A673 (cell line): ENCODE measurements around the gene SMOC1. TPM values are rescaled to one million over a fixed set of nuclear protein-coding genes. Genes with fewer than 3 reads are reported as not detected.

Source experiments
- BruUV-seq: library from RNA; stranded (reverse); fragments of 400-500 nt; replicated peaks from 2 replicates; lab custom pipeline; 2021; lab: Mats Ljungman, UMichigan
- CTCF ChIA-PET: fragments of 300-600 bp; sonication (Branson Sonifier 250); formaldehyde crosslinking; loops from one replicate; lab custom pipeline; 2022; ENCODE audit warnings: antibody characterized with exemption; lab: Charles Lee
- POLR2A ChIA-PET: fragments of 300-600 bp; sonication (Branson Sonifier 250); formaldehyde crosslinking; loops from one replicate; lab custom pipeline; 2022; ENCODE audit warnings: antibody characterized with exemption; ENCODE audit not compliant: low non-redundant PET; lab: Charles Lee
- DNase-seq: peaks from one replicate; pipeline ENCODE4 v3.0.0-alpha.2; 2015; ENCODE audit warnings: low spot score
- H3K27ac ChIP-seq: fragments of 200-600 bp; sonication (generic); 2 replicates; pipeline ENCODE4 v1.5.1; 2016; ENCODE audit warnings: mixed run types, low read depth, mild to moderate bottlenecking, mixed read lengths, antibody characterized with exemption, low read length; ENCODE audit not compliant: poor library complexity, severe bottlenecking
- H3K27me3 ChIP-seq: fragments of 200-600 bp; sonication (generic); replicated peaks from 2 replicates; pipeline ENCODE4 v1.6.1; 2017; ENCODE audit warnings: mixed run types, low read depth, mild to moderate bottlenecking, mixed read lengths, antibody characterized with exemption, low read length; ENCODE audit not compliant: insufficient read depth, poor library complexity
- H3K36me3 ChIP-seq: fragments of 200-600 bp; sonication (generic); 2 replicates; pipeline ENCODE4 v1.6.1; 2016; ENCODE audit warnings: mixed run types, mild to moderate bottlenecking, mixed read lengths, antibody characterized with exemption, low read length; ENCODE audit not compliant: insufficient read depth, poor library complexity, severe bottlenecking
- H3K4me1 ChIP-seq: fragments of 200-600 bp; sonication (generic); 2 replicates; pipeline ENCODE4 v1.6.1; 2017; ENCODE audit warnings: mixed run types, mild to moderate bottlenecking, mixed read lengths, antibody characterized with exemption, low read length; ENCODE audit not compliant: insufficient read depth, poor library complexity, severe bottlenecking
- H3K4me3 ChIP-seq: fragments of 200-600 bp; sonication (generic); 2 replicates; pipeline ENCODE4 v1.5.1; 2016; ENCODE audit warnings: low read depth, mixed run types, mild to moderate bottlenecking, mixed read lengths, low read length; ENCODE audit not compliant: poor library complexity, severe bottlenecking
- H3K9me3 ChIP-seq: fragments of 200-600 bp; sonication (generic); 2 replicates; pipeline ENCODE4 v1.6.1; 2016; ENCODE audit warnings: mixed run types, low read depth, mild to moderate bottlenecking, mixed read lengths, antibody characterized with exemption, low read length; ENCODE audit not compliant: poor library complexity, severe bottlenecking
- CTCF ChIP-seq: fragments of 300-800, 200-600 bp; sonication (generic); conservative IDR thresholded peaks from 2 replicates; pipeline ENCODE4 v1.5.1; 2017; ENCODE audit warnings: low read depth, mild to moderate bottlenecking, antibody characterized with exemption, low read length, moderate library complexity, mixed read lengths
- EZH2 ChIP-seq: fragments of 200-600 bp; sonication (generic); IDR thresholded peaks from 2 replicates; pipeline ENCODE4 v1.6.1; 2017; ENCODE audit warnings: borderline replicate concordance, low read depth, mild to moderate bottlenecking, mixed read lengths, antibody characterized with exemption, low read length; ENCODE audit not compliant: poor library complexity, severe bottlenecking
- intact Hi-C: fragments of 100-400 bp; cut with micrococcal nuclease; formaldehyde crosslinking; loops from one replicate; pipeline ENCODE4 v1.10.0; 2022; ENCODE audit not compliant: unreplicated experiment
- total RNA-seq: library from RNA; stranded (reverse); gene quantifications from 2 replicates; pipeline ENCODE4 v1.2.3, GENCODE V29; 2021

SMOC1 gene
- total RNA-seq, 1 experiment from 2014 or later: not detected

- no peaks in the 10 kb centered on the region for H3K4me1 ChIP-seq
- intact Hi-C loops: no loop called here
- H3K27me3 ChIP-seq: peaks cover 3% of the 10 kb centered on the region
- ChIA-PET POLR2A (no interaction called here), CTCF (no interaction called here)
- no peaks in the 10 kb centered on the region for H3K36me3 ChIP-seq
- TF ChIP-seq EZH2: no peak
- no peak for TF ChIP-seq CTCF
- no peaks in the 10 kb centered on the region for H3K9me3 ChIP-seq
- H3K27ac ChIP-seq: no peak overlapping the region
- BruUV-seq: no TSS peak
- no peak overlapping the region for H3K4me3 ChIP-seq
- DNase-seq: no peak
Measured at GRCh38 chr14:70021548-70022220, 142.5 kb downstream of the SMOC1 start.

- H3K27me3 ChIP-seq: no peaks in the 10 kb centered on the region
- no peaks in the 10 kb centered on the region for H3K4me1 ChIP-seq
- no peaks in the 10 kb centered on the region for H3K36me3 ChIP-seq
- TF ChIP-seq CTCF (no peak), EZH2 (no peak)
- no peak overlapping the region for H3K27ac ChIP-seq
- DNase-seq: no peak
- ChIA-PET CTCF (no interaction called here), POLR2A (no interaction called here)
- H3K9me3 ChIP-seq: no peaks in the 10 kb centered on the region
- H3K4me3 ChIP-seq: no peak overlapping the region
- BruUV-seq: no TSS peak
- intact Hi-C loops: no loop called here
Measured at GRCh38 chr14:70022771-70023445, 143.7 kb downstream of the SMOC1 start.

DNA sequence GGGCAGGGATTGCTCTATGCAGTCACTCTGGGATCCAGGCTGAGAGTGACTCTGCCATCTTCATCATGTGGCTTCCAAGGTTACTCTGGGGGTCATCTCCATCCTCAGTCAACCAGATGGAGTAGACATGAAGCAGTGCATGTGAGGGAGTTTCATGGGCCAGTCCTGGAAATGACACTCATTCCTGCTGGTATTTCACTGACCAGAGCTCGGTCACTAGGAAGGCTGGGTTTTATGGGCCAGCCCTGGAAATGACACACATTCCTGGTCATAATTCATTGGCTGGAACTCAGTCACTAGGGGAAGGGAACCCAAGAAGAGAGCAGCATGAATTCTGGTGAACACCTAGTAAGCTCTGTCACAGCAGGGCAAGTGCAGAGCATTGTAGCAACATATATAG lies 144.7 kb downstream of the SMOC1 start:
- no TSS peak for BruUV-seq
- Histone ChIP-seq H3K36me3 (no peaks in the 10 kb centered on the region), H3K27ac (no peak overlapping the region), H3K9me3 (no peaks in the 10 kb centered on the region), H3K4me3 (no peak overlapping the region), H3K27me3 (peaks cover 7% of the 10 kb centered on the region), H3K4me1 (no peaks in the 10 kb centered on the region)
- CTCF ChIA-PET: no interaction called here
- POLR2A ChIA-PET: no interaction called here
- TF ChIP-seq CTCF (no peak), EZH2 (no peak)
- intact Hi-C loops: no loop called here
- no peak for DNase-seq
